Cerebellar cortex (tissue), 1 donor: Measurements from ENCODE around the gene MFF.
"Not testable (repeated sequence)": the region's sequence is repeated elsewhere in the genome, so short reads cannot be mapped to it uniquely, and the experiment has no call there.

Experiments used
- DNase-seq: peaks from one replicate; pipeline ENCODE4 v3.0.0-alpha.2; 2015; ENCODE audit warnings: low spot score

The MFF gene

DNA sequence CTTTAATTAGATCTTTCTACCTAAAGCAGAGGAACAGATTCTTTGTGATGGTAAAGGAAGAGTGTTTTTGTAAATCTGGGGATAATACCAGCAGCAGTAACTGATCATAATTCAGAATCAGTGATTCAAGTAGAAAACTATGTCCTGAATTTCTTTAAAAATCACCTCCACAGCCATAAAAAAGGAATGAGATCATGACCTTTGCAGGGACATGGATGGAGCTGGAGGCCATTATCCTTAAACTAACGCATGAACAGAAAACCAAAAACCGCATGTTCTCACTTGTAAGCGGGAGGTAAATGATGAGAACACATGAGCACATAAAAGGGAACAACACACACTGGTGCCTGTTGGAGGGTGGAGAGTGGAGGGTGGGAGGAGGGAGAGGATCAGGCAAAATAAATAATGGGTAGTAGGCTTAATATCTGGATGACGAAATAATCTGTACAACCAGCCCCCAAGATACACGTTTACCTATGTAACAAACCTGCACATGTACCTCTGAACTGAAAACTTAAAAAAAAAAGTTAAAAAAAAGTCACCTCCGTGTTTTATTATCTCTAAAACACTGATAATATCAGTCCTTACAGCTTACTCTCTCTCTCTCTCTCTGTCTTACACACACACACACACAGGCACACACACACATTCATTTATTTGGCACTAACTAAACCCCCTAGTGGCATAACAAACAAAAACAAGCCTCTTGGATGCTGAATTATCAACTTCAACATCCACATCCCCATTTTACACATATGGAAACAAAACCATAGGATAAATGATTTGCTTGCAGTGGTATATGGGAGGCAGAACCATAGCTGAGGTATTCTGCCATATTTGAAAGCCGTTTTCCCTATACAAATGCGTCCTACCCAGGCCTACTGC is 52.7 kb downstream of the MFF start:
- no peak for DNase-seq

DNA sequence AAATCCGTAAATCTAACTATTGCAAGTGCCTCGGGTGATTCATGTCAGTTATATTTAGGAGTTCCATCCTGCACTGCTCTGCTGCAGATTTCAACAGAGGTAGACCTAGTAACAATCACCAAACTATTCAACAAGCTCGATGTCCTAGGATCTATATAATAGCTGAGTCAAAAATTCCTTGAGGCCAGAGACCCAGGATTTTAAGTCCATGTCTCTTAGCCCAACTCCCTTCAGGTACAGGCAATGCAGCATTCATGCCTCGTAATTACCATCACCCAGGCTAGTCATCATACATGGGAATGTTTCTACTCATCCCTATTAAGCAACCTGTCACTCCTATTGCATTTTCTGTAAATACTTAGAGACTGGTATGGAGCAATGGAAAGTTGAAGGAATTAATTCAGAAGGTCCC is 53.3 kb downstream of the MFF start:
- DNase-seq: no peak

DNA sequence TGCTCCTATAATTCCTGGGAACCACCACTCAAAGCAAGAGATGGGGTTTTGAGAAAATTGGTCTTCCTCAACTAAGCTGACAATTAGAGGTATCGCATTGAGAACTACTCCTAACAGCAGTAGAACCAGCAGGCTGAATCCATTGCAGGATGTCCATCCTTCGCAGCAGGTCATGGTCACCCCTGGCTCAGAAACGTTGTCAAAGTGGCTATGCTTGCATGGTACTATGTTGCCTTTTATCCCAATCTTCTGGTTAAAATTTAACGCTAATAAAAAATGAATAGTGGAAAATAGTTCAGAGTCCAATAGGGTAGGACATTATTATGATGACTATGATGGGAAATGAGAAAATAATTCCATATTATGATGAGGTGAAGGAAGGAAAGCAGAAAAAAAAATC is 54.0 kb downstream of the MFF start, which contains the start of gene TM4SF20:
Gene TM4SF20, minus strand, starts transcription at position 212 of the 400 bp plus-strand sequence. Its CDS starts 38 bp downstream, at position 174.
- DNase-seq: no peak

DNA sequence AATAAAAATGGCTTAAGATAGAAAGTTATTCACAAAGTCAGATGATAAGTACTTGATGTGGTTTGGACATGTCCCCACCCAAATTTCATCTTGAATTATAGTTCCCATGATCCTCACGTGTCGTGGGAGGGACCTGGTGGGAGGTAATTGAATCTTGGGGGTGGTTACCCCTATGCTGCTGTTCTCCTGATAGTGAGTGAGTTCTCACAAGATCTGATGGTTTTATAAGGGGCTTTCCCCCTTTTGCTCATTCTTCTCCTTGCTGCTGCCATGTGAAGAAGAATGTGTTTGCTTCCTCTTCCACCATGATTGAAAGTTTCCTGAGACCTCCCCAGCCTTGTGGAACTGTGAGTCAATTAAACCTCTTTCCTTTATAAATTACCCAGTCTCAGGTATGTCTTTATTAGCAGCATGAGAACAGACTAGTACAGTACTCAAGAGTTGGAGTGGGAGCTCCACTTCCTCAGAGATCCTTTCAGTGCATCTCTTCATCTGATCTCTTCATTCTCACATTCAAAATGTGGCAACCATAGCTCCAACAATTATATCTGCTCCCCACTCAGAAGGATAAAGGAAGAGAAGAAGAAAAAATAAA is 57.3 kb downstream of the MFF start:
- DNase-seq: not testable (repeated sequence)

DNA sequence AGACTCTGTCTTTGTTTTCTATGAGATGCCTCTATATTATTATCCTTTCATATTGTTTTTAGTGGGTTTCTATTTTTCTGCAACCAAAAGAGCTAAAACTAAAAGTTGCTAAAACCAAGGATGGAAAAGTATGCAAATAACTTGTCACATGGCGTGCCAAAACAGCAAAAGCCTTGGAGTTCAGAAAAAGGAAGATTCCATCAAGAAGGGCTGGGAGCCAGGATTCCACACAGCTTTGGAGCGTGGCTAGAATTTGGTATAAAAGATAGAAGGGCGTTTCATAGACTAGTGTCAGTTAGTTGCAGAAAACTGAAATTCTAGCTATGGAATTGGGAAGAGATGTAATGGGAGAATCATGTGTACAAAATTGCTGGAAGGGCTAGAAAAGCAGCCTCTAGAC is 58.6 kb downstream of the MFF start:
- no peak for DNase-seq

DNA sequence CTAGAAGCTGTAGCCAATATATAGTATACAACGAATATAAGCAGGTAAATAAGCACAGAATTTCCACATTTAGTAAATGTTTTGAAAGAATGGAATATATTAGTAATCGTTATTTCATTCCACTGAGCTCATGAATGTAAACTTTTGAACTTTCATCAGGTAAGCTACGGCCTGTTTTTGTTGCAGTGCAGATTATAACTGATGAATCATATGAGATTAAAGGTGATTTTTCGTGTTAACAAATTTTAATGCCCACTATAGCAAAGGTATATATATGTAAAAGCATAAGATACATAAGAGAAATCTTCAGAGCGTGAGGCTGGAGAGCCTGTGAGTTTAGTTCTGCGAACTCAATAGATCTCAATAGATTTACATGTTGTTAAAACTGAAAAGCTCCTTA is 61.6 kb downstream of the MFF start:
- no peak for DNase-seq

DNA sequence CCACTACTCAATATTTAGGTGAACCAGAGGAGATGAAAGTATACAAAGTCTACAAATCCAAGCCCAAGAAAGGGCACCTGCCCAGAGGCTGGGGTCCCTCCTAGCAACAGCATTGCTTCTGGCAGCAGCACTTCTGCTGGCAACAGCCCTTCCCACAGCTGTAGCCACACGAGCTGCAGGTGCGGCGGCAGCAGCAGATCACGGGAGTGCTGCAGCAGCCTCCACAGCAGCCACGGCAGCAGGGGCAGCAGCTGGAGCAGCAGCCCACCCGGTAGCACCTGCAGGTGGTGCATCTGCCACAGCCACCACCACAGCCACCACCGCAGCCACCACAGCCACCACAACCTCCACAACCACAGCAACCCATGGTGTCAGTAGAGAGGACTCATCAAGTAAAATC is 62.5 kb downstream of the MFF start, which contains the start of gene SCYGR1:
Gene SCYGR1, minus strand, starts transcription at position 367 of the 400 bp plus-strand sequence. Its CDS starts 0 bp downstream, at position 367.
- DNase-seq: not testable (repeated sequence)

DNA sequence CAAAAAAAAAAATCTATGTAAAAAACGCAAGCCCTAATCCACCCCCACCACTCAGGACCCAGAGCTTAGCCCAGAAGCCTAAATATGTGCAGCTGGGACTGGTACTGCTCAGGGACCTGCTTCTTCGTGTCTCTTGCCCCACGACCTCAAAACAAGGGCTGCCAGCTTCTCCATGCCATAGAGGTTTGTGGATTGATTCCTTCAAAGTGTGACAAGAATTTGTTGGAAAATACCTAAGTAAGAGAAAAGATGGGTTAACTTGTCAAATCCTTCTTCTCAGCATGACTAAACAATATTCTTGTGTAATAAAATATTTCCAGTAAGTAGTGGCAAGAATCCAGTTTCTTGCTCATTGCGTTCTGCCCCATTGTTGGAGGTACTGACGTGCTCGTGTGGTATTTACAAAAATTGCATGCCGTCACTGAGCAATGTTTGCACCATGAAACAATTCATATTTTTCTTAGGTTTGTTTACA is 63.5 kb downstream of the MFF start:
- no peak for DNase-seq

DNA sequence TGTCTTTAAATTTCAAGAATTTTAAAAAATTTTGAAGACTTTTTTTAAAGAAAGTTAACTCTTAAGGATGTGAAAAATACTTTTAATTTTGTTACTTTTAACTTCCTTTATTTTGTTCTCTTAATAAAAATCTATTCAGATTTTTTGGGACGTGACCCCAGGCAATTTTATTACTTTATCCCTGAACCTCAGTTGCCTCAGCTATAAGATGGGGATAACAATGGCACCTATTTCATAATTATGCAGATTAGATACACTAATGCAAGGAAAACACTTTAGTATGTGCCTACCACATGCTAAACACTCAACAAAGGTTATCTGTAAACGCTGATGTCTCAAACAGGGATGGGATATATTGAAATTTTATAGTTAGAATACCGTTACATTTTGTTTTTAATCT is 64.2 kb downstream of the MFF start:
- DNase-seq: no peak

DNA sequence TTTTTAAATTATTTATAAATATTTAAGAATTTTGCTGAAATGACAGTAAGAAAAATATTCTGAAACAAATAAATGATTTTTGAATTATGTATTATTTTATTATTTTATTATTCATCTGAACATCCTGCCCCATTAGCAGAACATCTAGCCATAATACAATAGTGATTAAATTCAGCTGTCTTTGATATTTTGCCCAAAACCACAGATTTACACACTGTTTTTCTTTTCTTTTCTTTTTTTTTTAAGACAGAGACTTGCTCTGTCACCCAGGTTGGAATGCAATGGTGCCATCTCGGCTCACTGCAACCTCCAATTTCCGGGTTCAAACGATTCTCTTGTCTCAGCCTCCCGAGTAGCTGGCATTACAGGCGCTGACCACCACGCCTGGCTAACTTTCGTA is 64.6 kb downstream of the MFF start:
- DNase-seq: no peak

DNA sequence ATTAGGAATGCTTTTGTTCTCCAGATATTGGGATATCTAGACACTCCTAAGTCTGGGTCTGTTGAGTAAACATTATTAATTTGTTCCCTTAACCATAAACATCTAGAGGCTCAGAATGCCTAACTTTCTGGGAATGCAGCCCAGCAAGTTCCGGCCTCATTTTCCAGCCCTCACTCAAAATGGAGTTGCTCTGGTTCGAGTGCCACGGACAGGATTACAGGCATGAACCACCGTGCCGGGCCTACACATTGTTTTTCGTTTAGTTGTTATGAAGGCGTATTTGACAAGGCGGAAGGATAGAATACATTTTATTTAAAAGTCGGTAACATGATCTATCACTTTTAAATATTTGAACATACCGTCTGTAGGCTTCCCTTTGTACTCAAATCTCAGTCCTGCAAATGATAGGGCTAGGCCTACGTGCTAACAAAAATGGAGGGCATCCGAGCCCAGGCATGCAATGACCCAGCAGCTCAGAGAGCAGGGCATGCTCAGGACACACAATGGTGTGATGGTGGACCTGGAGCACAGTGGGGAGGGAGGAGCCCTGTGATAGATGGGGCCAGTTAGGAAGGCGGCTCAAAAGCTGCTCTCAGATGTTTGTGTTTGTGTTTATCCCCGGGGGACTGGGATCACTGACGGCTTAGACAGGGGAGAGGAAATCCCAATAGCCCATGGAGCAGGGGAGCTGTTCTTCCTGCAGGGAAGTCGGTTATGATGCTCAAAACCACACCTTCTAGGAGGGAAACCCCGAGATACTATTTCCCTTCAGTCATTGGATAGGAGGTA is 65.6 kb downstream of the MFF start:
- DNase-seq: no peak

DNA sequence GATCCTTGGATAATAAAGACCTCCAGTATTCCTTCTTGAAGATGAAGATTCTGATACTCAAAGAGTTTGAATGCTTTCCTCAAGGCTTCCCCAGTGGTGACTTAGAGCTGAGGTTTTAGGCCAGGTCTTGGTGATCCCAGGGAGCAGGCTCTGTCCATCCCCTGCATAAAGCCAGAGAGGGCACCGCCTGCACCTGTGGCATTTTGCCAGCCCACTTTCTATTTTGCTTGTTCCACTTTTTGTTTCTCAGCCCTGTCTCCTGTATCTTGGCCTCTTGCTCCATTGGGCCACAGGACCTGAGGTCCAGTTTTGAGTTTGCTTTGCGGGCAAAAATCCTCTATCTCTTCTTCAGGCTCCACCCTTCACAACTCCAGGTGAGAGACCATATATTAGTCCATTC is 69.3 kb downstream of the MFF start:
- DNase-seq: no peak

DNA sequence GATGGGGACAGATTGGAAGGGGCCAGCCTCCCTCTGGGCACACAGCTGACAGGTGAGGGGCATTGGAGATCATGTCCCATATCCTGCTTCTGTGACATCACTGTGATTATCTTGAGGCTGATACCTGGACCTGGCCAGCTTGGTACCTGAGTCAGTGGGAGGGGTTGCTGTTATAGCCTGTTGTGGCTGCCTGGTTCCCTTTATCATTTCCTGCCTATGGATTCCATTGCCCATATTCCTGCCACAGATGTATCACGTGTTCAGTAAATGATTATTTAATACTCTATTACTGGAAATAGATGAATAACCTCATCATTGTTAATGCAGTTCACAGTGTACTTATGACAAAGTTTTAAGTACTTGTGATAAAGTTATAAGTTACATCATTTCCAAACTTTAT is 70.5 kb downstream of the MFF start:
- no peak for DNase-seq

DNA sequence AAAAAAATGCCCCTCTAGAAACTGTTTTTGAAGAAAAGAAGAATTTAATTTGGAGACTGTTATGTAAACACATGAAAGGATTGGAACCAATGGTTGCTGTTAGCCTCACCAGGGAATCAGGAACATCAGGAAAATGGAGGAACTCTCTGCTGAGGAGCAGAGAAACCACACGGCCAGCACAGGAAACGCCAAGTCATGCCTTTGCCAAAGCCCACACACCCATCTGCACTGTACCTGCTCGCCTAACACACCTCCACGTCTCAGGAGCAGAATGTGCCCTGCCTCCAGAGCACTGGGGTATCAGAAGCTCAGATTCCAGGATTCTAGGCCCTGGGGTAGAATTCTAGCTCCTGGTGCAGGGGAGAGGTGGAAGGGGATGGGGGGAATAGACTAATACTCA is 72.5 kb downstream of the MFF start:
- no peak for DNase-seq

DNA sequence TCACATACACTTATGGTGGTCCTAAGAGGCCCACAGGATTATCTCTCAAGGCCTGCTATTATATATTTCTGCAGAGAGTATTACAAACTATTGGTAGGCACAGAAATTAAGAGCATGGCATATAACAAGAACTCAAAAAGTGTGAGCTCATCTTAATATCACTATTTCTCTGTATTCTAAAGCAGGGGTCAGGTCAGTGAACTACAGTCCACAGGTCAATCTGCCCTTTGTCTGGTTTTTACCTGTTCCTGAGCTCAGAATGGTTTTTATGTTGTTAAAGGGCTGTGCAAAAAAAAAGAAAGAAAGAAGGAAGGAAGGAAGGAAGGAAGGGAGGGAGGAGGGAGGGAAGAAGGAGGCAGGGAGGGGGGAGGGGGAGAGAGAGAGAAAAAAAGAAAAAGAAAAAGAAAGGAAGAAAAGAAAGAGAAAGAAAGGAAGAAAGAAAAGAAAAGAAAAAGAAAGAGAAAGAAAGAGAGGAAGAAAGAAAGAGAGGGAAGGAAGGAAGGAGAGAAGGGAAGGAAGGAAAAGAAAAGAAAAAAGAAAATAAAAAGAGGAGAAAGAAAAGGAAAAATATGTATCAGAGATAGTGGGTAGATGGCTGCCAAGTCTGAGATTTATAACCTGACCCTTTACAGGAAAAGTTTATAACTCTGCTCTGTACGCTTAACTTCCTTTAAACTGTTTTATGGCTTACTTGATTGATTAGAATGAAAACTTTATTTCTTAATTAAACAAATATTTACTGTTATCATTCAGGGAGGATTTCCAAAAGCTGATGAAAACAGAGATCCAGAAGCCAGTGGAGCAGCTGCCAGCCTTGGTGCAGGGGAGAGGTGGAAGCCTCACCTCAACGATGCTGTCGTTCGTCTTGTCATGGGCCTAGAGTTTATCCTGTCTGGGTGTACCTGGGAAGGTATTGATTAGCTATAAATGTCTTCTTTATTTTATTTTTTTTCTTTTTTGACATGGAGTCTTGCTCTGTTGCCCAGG is 73.9 kb downstream of the MFF start:
- no peak for DNase-seq

DNA sequence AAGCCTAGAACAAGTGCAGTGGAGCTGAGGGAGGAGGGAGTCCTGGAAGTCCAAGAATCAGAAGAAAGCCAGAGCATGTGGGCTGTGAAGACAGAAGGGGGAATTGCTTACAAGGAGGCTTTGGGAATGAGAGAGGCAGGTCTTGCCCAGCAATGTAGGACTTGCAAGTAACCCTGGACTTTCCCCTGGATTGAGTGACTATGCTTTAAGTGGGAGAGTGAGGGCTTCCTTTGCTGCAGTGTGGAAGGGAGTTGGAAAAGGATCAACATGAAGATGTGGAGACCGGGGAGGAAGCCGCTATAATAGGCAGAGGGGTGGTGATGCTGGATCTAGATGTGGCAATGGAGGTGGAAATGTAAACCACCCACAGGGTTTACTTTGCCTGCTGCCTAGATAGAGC is 76.5 kb downstream of the MFF start:
- no peak for DNase-seq

DNA sequence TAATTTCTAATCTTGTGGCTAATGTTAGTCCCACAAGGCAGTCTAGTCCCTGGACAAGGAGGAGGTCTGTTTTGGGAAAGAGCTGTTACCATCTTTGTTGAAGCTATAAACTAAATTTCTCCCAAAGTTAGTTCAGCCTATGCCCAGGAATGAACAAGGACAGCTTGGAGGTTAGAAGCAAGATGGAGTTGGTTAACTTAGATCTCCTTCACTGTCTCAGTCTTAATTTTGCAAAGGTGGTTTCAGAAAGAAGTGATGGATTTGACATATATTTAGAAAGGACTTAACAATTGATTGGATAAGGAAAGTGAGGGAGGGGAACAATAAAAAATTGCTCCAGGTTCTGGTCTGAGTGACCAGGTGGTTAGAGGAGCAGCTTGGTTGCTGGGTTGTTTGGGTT is 77.3 kb downstream of the MFF start:
- DNase-seq: no peak

DNA sequence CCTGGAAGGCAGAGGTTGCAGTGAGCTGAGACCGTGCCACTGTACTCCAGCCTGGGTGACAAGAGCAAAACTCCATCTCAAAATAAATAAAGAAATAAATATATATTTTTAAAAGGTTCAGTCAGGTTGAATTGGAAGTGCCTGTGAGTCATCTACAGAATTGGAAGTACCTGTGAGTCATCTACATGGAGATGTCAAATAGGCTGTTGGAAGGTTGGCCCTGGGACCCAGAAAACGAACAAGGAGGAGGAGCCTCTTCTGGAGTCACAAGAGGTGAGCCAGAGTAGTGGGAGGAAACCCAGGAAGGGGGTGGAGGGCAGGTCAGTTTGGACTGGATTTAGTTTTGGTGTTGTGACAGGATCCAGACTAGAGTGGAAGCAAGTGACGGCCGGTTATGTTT is 77.9 kb downstream of the MFF start:
- DNase-seq: no peak

DNA sequence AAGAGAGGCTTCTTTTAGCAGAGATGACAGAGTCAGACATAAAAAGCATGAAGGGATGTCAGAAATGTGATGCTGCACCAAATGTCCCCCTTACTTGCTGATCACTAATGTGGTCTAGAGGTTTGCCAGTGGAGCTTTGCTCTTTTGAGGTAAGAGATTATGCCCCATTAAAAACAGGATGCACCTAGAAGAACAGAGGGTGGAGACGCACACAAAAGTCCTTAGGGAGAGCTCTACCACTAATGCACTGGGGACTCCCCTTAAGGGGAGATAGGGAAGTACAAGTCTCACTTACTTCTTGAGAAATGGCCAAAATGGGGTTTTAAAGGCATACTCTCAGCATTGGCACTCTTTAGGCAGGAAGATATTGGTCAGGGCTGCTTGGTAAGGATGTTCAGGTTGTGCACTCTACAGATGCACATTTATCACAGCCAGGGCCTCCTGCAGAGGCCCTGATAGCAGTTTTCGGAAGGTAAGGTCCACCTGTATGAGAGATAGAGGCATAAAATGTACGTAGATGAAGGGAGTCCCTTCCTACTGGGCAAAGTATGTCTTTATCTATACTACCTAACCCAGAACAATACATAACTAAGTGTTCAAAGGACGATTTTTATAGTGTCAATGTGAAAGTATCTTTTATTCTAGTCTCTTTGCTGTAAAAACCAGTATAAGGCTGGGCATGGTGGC is 79.7 kb downstream of the MFF start:
- no peak for DNase-seq

DNA sequence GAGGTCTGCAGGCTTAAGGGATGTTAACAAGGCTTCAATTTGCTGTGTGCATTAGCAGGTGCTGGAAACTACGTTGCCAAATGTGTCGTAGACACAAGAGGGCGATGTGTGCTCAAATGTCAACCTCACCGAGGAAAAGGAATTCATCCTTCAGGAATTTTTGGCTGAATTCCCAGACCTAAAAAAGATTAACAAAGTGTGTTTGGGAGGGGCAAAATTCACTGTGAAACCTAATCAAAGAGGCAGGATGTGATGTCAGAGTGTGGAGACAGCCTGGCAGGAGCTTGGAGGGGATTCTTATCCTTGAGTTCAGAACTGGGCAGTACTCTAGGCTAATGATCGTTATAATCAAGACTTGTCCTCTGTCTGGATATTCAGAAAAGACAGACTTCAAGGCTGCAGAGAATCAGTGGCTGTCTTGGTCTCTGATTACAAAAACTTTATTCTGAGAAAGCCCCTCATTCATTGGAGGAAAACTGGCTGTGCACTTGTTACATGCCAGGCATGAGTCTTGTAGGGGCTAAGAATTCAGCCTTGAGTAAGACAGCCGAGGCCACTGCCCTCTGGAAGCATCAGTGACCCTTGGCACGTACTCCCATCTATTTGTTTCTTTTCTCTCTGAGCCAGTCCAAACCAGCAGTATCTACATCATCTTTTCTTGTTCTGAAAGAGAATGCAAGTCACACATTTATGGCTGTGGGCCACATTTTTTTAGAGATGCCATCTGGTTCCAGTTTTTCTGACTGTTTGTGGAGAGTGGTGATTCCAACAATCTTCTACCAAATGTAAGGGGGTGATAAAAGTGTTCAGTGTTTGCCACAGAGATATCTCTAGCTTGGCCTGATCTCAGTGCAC is 81.4 kb downstream of the MFF start:
- DNase-seq: peak; percentile 90
